BE2C (cell line): ENCODE results near the gene GPC5.

Experiments
- DNase-seq: peaks from one replicate; pipeline ENCODE4 v3.0.0-alpha.2; 2020
- H3K27me3 ChIP-seq: fragments of 250-450 bp; sonication (Bioruptor Pico); 2 replicates; pipeline ENCODE4 v1.5.1; 2020; ENCODE audit warnings: mild to moderate bottlenecking
- H3K36me3 ChIP-seq: fragments of 250-450 bp; sonication (Bioruptor Pico); 2 replicates; pipeline ENCODE4 v1.5.1; 2020; ENCODE audit warnings: mild to moderate bottlenecking
- H3K4me1 ChIP-seq: fragments of 250-450 bp; sonication (Bioruptor Pico); 2 replicates; pipeline ENCODE4 v1.5.1; 2020
- H3K4me3 ChIP-seq: 2 replicates; pipeline ENCODE4 v1.5.1; 2011; ENCODE audit warnings: low read depth, low read length
- H3K9me3 ChIP-seq: fragments of 250-450 bp; sonication (Bioruptor Pico); 2 replicates; pipeline ENCODE4 v1.5.1; 2020
- CTCF ChIP-seq: IDR thresholded peaks from 2 replicates; pipeline ENCODE4 v1.5.1; 2012; ENCODE audit warnings: mild to moderate bottlenecking, low read depth, low read length

The GPC5 gene

GRCh38 chr13:92136449-92137155, 738.2 kb downstream of the GPC5 start:
- H3K9me3 ChIP-seq = no peaks in the 10 kb centered on the region
- DNase-seq = no peak
- no peaks in the 10 kb centered on the region for H3K36me3 ChIP-seq
- no peaks in the 10 kb centered on the region for H3K4me1 ChIP-seq
- TF ChIP-seq CTCF = no peak
- no peaks in the 10 kb centered on the region for H3K27me3 ChIP-seq
- H3K4me3 ChIP-seq = no peak overlapping the region

GRCh38 chr13:92137520-92137919, 739.1 kb downstream of the GPC5 start:
- H3K9me3 ChIP-seq = no peaks in the 10 kb centered on the region
- H3K4me1 ChIP-seq = no peaks in the 10 kb centered on the region
- TF ChIP-seq CTCF = no peak
- no peaks in the 10 kb centered on the region for H3K36me3 ChIP-seq
- DNase-seq = no peak
- no peaks in the 10 kb centered on the region for H3K27me3 ChIP-seq
- no peak overlapping the region for H3K4me3 ChIP-seq

- no peaks in the 10 kb centered on the region for H3K4me1 ChIP-seq
- H3K9me3 ChIP-seq = no peaks in the 10 kb centered on the region
- no peaks in the 10 kb centered on the region for H3K36me3 ChIP-seq
- H3K27me3 ChIP-seq = no peaks in the 10 kb centered on the region
- H3K4me3 ChIP-seq = no peak overlapping the region
- no peak for TF ChIP-seq CTCF
- no peak for DNase-seq
These were observed 745.3 kb downstream of the GPC5 start for GRCh38 chr13:92143766-92144165.

- no peak for TF ChIP-seq CTCF
- Histone ChIP-seq H3K9me3 (no peaks in the 10 kb centered on the region), H3K4me3 (no peak overlapping the region), H3K27me3 (peaks cover 7% of the 10 kb centered on the region), H3K36me3 (no peaks in the 10 kb centered on the region), H3K4me1 (no peaks in the 10 kb centered on the region)
- no peak for DNase-seq
These were observed 752.2 kb downstream of the GPC5 start for GRCh38 chr13:92150606-92151005.

GRCh38 chr13:92158346-92158745, 759.9 kb downstream of the GPC5 start:
- Histone ChIP-seq H3K4me1 (no peaks in the 10 kb centered on the region), H3K4me3 (no peak overlapping the region), H3K9me3 (no peaks in the 10 kb centered on the region), H3K36me3 (no peaks in the 10 kb centered on the region), H3K27me3 (peaks cover 8% of the 10 kb centered on the region)
- TF ChIP-seq CTCF = no peak
- DNase-seq = no peak

GRCh38 chr13:92164822-92165221, 766.4 kb downstream of the GPC5 start:
- H3K27me3 ChIP-seq = peaks cover 5% of the 10 kb centered on the region
- H3K4me3 ChIP-seq = no peak overlapping the region
- TF ChIP-seq CTCF = no peak
- DNase-seq = no peak
- no peaks in the 10 kb centered on the region for H3K36me3 ChIP-seq
- H3K4me1 ChIP-seq = no peaks in the 10 kb centered on the region
- no peaks in the 10 kb centered on the region for H3K9me3 ChIP-seq
